ENCODE measurements around the gene PLK3. TPM values are rescaled to one million over a fixed set of nuclear protein-coding genes. Genes with fewer than 3 reads are reported as not detected.

Gene PLK3
- total RNA-seq, 1 experiment from 2014 or later: 3.2 TPM

DNA sequence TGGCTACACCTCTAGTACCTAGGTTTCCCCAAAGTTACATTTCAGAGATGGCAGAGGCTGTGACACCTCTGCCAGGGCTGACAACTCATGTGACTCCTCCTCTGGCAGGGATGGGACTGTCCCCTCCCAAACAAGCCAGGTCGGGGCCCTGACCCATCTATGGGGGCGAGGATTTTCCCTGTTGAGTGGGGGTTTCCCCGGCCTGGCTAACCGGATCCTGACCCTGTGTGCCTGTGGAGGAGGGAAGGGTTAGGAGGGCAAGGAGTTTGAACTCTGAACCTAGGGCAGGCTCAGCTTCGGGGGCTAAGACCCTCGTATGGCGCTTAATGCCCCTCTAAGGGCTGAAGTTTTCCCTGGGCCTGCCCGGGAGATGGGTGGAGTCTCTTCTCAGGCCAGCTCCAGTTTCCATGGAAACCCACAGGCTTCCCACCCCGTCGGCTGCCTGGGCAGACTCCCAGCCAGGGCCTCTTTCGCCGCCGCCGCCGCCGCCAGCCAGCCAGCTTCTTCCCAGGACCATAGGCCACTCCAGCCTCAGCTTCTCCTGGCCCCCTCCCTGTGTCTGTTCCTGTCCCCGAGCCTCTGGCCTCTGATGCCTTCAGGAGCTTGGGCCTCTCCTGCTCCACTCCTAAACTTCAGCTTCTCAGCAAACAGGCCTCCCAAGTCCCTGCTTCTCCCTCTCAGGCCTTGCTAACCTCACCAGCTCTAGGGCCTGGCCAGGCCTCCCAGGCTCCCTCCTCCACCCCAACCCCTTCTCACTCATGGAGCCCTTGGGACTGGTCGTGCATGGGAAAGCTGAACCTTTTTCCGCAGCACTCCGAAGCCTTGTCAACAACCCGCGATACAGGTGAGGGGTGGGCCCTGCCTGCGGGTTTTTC lies 8.1 kb downstream of the PLK3 start, which contains the start of gene BTBD19:
TSS of gene BTBD19 (plus strand) at position 461 of the 875 bp plus-strand sequence. CDS start at position 759, 298 bp downstream.
- TF ChIP-seq, protein P1, sequence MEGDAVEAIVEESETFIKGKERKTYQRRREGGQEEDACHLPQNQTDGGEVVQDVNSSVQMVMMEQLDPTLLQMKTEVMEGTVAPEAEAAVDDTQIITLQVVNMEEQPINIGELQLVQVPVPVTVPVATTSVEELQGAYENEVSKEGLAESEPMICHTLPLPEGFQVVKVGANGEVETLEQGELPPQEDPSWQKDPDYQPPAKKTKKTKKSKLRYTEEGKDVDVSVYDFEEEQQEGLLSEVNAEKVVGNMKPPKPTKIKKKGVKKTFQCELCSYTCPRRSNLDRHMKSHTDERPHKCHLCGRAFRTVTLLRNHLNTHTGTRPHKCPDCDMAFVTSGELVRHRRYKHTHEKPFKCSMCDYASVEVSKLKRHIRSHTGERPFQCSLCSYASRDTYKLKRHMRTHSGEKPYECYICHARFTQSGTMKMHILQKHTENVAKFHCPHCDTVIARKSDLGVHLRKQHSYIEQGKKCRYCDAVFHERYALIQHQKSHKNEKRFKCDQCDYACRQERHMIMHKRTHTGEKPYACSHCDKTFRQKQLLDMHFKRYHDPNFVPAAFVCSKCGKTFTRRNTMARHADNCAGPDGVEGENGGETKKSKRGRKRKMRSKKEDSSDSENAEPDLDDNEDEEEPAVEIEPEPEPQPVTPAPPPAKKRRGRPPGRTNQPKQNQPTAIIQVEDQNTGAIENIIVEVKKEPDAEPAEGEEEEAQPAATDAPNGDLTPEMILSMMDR (IDR thresholded peaks at IDR 0.05; ENCODE audit: insufficient read depth in 1 of 2, low read depth in 1 of 2, low read length in 1 of 2, severe bottlenecking in 1 of 2, unreplicated experiment in 1 of 2): no peak
- H3K9me3 ChIP-seq: no peaks in the 10 kb centered on the region
- H3K4me3 ChIP-seq (ENCODE audit: low read depth, low read length): no peak within 1 kb of the TSS
- Mint-ChIP-seq H3K27me3 (ENCODE audit: insufficient read depth, unreplicated experiment) (no peaks in the 10 kb centered on the region), H3K9me3 (ENCODE audit: unreplicated experiment) (no peaks in the 10 kb centered on the region), H3K4me1 (ENCODE audit: low read depth, unreplicated experiment) (peaks cover 18% of the 10 kb centered on the region), H3K36me3 (ENCODE audit: insufficient read depth, unreplicated experiment) (peaks cover 19% of the 10 kb centered on the region), H3K27ac (ENCODE audit: unreplicated experiment) (peak within 1 kb of the TSS; percentile 99), H3K4me3 (ENCODE audit: unreplicated experiment) (peak within 1 kb of the TSS; percentile 53)
- CTCF ChIA-PET: interaction anchor here (0.9 to 1.9 kb wide), 3 partner anchors 8 to 17 kb away, joined by 3 to 13 read pairs (median 6); partner anchors contain the start of gene PLK3
- H3K36me3 ChIP-seq (ENCODE audit: control insufficient read depth, insufficient read depth, low read length): no peaks in the 10 kb centered on the region
- intact Hi-C loops (cut with micrococcal nuclease; ENCODE audit: unreplicated experiment): no loop called here
- H3K4me1 ChIP-seq: peaks cover 45% of the 10 kb centered on the region
- DNase-seq: peak in 1 of 2 experiments; percentile 34
- no TSS peak for BruUV-seq (replicated peaks)
- POLR2A ChIA-PET: interaction anchor here (0.5 to 2.7 kb wide), 5 partner anchors 8 to 495 kb away, joined by 3 to 25 read pairs (median 6); partner anchors contain the start of genes PLK3 and RPS8
- H3K27me3 ChIP-seq (replicated peaks; ENCODE audit: control insufficient read depth, insufficient read depth, low read length): no peaks in the 10 kb centered on the region

DNA sequence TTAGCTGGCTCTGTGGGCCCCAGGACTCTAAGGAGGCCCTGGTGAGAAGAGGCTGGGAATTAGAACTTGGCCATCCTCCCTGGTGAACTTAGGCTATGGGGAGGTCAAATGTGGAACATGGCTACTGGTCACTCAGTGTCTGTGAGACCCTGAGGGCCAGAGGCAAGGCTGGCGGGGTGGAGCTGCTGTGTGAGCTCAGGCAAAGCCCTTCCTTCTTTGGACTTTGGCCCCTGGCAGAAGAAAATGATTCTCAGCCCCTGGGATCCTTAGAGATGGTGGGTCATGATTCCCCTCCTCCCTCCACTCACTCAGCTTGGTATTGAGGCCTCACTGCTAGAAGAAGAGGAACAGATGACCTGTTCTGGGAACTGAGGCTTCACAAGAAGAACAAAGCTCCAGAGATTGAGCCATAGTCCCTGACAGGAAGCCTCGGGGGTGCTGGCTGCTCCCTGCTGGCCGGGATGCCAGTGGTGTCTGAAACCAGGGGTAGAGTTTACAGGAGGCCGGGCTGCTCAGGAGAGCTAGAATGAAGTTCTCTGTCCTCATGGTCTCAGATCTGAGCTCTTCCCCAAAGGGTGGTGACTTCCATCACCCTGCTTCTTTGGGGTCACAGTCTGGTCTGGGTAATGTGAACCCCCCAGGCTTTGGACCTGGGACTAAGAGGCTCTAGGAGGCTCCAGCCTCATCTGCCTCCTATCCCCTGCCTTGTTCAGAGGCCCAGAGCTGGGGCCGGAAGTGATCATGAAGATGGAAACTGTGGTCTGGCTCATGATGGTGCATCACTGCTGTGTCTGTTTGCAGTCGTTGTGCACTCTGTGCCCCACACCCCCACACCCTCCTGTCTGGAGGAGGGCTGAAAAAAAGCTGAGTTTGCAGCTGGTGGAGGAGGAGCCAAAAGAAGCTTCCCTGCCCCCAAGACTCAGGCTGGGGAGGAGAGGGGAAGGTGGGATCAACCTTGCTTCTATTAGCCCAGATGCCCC lies 9.1 kb downstream of the PLK3 start:
- TF ChIP-seq, protein P1 (IDR thresholded peaks at IDR 0.05; ENCODE audit: insufficient read depth in 1 of 2, low read depth in 1 of 2, low read length in 1 of 2, severe bottlenecking in 1 of 2, unreplicated experiment in 1 of 2): no peak
- DNase-seq: peak in 1 of 2 experiments; percentile 36
- H3K27ac Mint-ChIP-seq (ENCODE audit: unreplicated experiment): peak overlapping the region; percentile 99
- no peaks in the 10 kb centered on the region for H3K36me3 ChIP-seq (ENCODE audit: control insufficient read depth, insufficient read depth, low read length)
- peaks cover 46% of the 10 kb centered on the region for H3K4me1 ChIP-seq
- BruUV-seq (replicated peaks): no TSS peak
- intact Hi-C loops (cut with micrococcal nuclease; ENCODE audit: unreplicated experiment): no loop called here
- H3K4me3 Mint-ChIP-seq (ENCODE audit: unreplicated experiment): no peak overlapping the region
- peaks cover 19% of the 10 kb centered on the region for H3K36me3 Mint-ChIP-seq (ENCODE audit: insufficient read depth, unreplicated experiment)
- H3K4me3 ChIP-seq (ENCODE audit: low read depth, low read length): no peak overlapping the region
- no peaks in the 10 kb centered on the region for H3K27me3 ChIP-seq (replicated peaks; ENCODE audit: control insufficient read depth, insufficient read depth, low read length)
- ChIA-PET CTCF (interaction anchor here (0.9 to 1.9 kb wide), 3 partner anchors 9 to 18 kb away, joined by 3 to 13 read pairs (median 6); partner anchors contain the start of gene PLK3), POLR2A (interaction anchor here (0.5 to 2.7 kb wide), 6 partner anchors 9 to 494 kb away, joined by 3 to 25 read pairs (median 7); partner anchors contain the start of genes PLK3, RNU5D-1 and RPS8)
- H3K9me3 ChIP-seq: no peaks in the 10 kb centered on the region
- H3K9me3 Mint-ChIP-seq (ENCODE audit: unreplicated experiment): no peaks in the 10 kb centered on the region
- H3K27me3 Mint-ChIP-seq (ENCODE audit: insufficient read depth, unreplicated experiment): no peaks in the 10 kb centered on the region
- H3K4me1 Mint-ChIP-seq (ENCODE audit: low read depth, unreplicated experiment): peaks cover 18% of the 10 kb centered on the region

All from Caco-2 (cell line).